ENCODE results near the gene ZNF485. TPM values are rescaled to one million over a fixed set of nuclear protein-coding genes. Genes with fewer than 3 reads are reported as not detected.

The ZNF485 gene
- total RNA-seq, 1 experiment from 2014 or later = 1.2 TPM

GRCh38 chr10:43649185-43649523, 42.9 kb downstream of the ZNF485 start:
- intact Hi-C loops (cut with micrococcal nuclease) = loop anchor here (2.0 kb wide), 1 partner anchor 74 kb away; the partner anchor contains the start of gene ZNF239
- H3K27ac ChIP-seq (ENCODE audit: low read length) = no peak overlapping the region
- H4K20me1 ChIP-seq (ENCODE audit: low read length) = no peaks in the 10 kb centered on the region
- peaks cover 24% of the 10 kb centered on the region for H3K9me3 ChIP-seq (ENCODE audit: low read length)
- DNase-seq (no peak), ATAC-seq (peak; percentile 32)
- peak overlapping the region; percentile 80 for H3K4me3 ChIP-seq (ENCODE audit: low read length)
- peak overlapping the region; percentile 79; the same call in 1 of the 2 replicates for H3K9ac ChIP-seq (ENCODE audit: low read length)
- H3K4me1 ChIP-seq (ENCODE audit: insufficient read depth, low read length) = peaks cover 10% of the 10 kb centered on the region; the same call in 1 of the 2 replicates
- no TSS peak for BruUV-seq (replicated peaks)
- H3K36me3 ChIP-seq (ENCODE audit: low read depth, low read length) = peaks cover 25% of the 10 kb centered on the region
- H3K79me2 ChIP-seq (ENCODE audit: low read length) = no peaks in the 10 kb centered on the region
- H3K9me2 ChIP-seq (replicated peaks; ENCODE audit: low read length) = no peaks in the 10 kb centered on the region
- H3F3A ChIP-seq (ENCODE audit: low read length, unreplicated experiment) = no peaks in the 10 kb centered on the region
- peak overlapping the region; percentile 95 for H3K4me2 ChIP-seq (ENCODE audit: low read length)
- H3K27me3 ChIP-seq (ENCODE audit: low read length) = no peaks in the 10 kb centered on the region; the same call in 1 of the 2 replicates
- ChIA-PET POLR2A (ENCODE audit: unreplicated experiment) (interaction anchor here (0.6 kb wide), 1 partner anchor 841 kb away, joined by 3 read pairs; no protein-coding TSS in a partner anchor), CTCF (no interaction called here)
- H2AFZ ChIP-seq (ENCODE audit: low read length) = peak overlapping the region; percentile 99
- TF ChIP-seq EZH2 (IDR thresholded peaks at IDR 0.05; ENCODE audit: low read length, unreplicated experiment) = no peak
- no peak for TF ChIP-seq EZH2phosphoT487 (IDR thresholded peaks at IDR 0.05; ENCODE audit: borderline replicate concordance, low read length)

- TF ChIP-seq CTCF (conservative IDR thresholded peaks at IDR 0.05; ENCODE audit: low read depth, low read length) = no peak
- no peak for TF ChIP-seq EZH2phosphoT487 (IDR thresholded peaks at IDR 0.05; ENCODE audit: borderline replicate concordance, low read length)
- no peak for TF ChIP-seq EZH2 (IDR thresholded peaks at IDR 0.05; ENCODE audit: low read length, unreplicated experiment)
- Histone ChIP-seq H3K4me3 (ENCODE audit: low read length) (no peak overlapping the region), H3K4me1 (ENCODE audit: insufficient read depth, low read length) (peaks cover 5% of the 10 kb centered on the region; the same call in 1 of the 2 replicates), H3K27ac (ENCODE audit: low read length) (no peak overlapping the region), H3K79me2 (ENCODE audit: low read length) (no peaks in the 10 kb centered on the region), H3K9me3 (ENCODE audit: low read length) (no peaks in the 10 kb centered on the region), H3K4me2 (ENCODE audit: low read length) (no peak overlapping the region), H3F3A (ENCODE audit: low read length, unreplicated experiment) (no peaks in the 10 kb centered on the region), H3K36me3 (ENCODE audit: low read depth, low read length) (no peaks in the 10 kb centered on the region), H3K9me2 (replicated peaks; ENCODE audit: low read length) (no peaks in the 10 kb centered on the region), H3K9ac (ENCODE audit: low read length) (no peak overlapping the region), H3K27me3 (ENCODE audit: low read length) (peaks cover 14% of the 10 kb centered on the region; the same call in 1 of the 2 replicates), H4K20me1 (ENCODE audit: low read length) (no peaks in the 10 kb centered on the region), H2AFZ (ENCODE audit: low read length) (no peak overlapping the region)
- ATAC-seq = no peak
- BruUV-seq (replicated peaks) = no TSS peak
- ChIA-PET CTCF (no interaction called here), POLR2A (ENCODE audit: unreplicated experiment) (no interaction called here)
- no peak for DNase-seq
- intact Hi-C loops (cut with micrococcal nuclease) = no loop called here
These were observed 47.5 kb downstream of the ZNF485 start for GRCh38 chr10:43653746-43654145.

GRCh38 chr10:43655311-43655710, 49.1 kb downstream of the ZNF485 start:
- intact Hi-C loops (cut with micrococcal nuclease) = no loop called here
- no peak for ATAC-seq
- CTCF ChIA-PET = no interaction called here
- H3K9me2 ChIP-seq (replicated peaks; ENCODE audit: low read length) = no peaks in the 10 kb centered on the region
- H3K9me3 ChIP-seq (ENCODE audit: low read length) = no peaks in the 10 kb centered on the region
- no peak for DNase-seq
- POLR2A ChIA-PET (ENCODE audit: unreplicated experiment) = no interaction called here
- no peaks in the 10 kb centered on the region for H3F3A ChIP-seq (ENCODE audit: low read length, unreplicated experiment)
- no peak overlapping the region for H3K27ac ChIP-seq (ENCODE audit: low read length)
- no peaks in the 10 kb centered on the region for H3K79me2 ChIP-seq (ENCODE audit: low read length)
- no peak overlapping the region for H3K4me2 ChIP-seq (ENCODE audit: low read length)
- H3K4me3 ChIP-seq (ENCODE audit: low read length) = no peak overlapping the region
- no peaks in the 10 kb centered on the region for H4K20me1 ChIP-seq (ENCODE audit: low read length)
- H3K27me3 ChIP-seq (ENCODE audit: low read length) = peaks cover 14% of the 10 kb centered on the region; the same call in 1 of the 2 replicates
- no peak for TF ChIP-seq EZH2 (IDR thresholded peaks at IDR 0.05; ENCODE audit: low read length, unreplicated experiment)
- no peak for TF ChIP-seq EZH2phosphoT487 (IDR thresholded peaks at IDR 0.05; ENCODE audit: borderline replicate concordance, low read length)
- TF ChIP-seq CTCF (conservative IDR thresholded peaks at IDR 0.05; ENCODE audit: low read depth, low read length) = no peak
- no TSS peak for BruUV-seq (replicated peaks)
- no peaks in the 10 kb centered on the region for H3K36me3 ChIP-seq (ENCODE audit: low read depth, low read length)
- no peaks in the 10 kb centered on the region for H3K4me1 ChIP-seq (ENCODE audit: insufficient read depth, low read length)
- no peak overlapping the region for H2AFZ ChIP-seq (ENCODE audit: low read length)
- no peak overlapping the region for H3K9ac ChIP-seq (ENCODE audit: low read length)

Measured in PC-3 (cell line).